Stimulated activated naive B cell treated with anti-CD40 and anti-IgM and Interleukin-4, amounts not matched to agents 10 μg/mL and 1 μg/mL and 100 μg/mL, for 72 hours (primary cell): Measurements from ENCODE around the gene PTPRN2.

Experiments
- ATAC-seq, 2 donors: fragments of 150-1000 bp; cut with Tn5 transposase; replicated peaks; 2 replicates each; pipeline ENCODE4 v1.10.0; 2021; ENCODE audit warnings: moderate library complexity in 1 of 2
- DNase-seq: peaks from one replicate; pipeline ENCODE4 v3.0.0; 2021
- H3K27ac Mint-ChIP-seq: one replicate; pipeline ENCODE4 v1.8.0; 2022; ENCODE audit warnings: mild to moderate bottlenecking, mixed read lengths
- H3K27me3 Mint-ChIP-seq, 2 donors: one replicate each; pipeline ENCODE4 v1.8.0; 2022; ENCODE audit warnings: mixed read lengths in 2 of 2
- H3K36me3 Mint-ChIP-seq, 2 donors: one replicate each; pipeline ENCODE4 v1.8.0; 2022; ENCODE audit warnings: mixed read lengths in 2 of 2, mild to moderate bottlenecking in 1 of 2
- H3K4me1 Mint-ChIP-seq, 2 donors: one replicate each; pipeline ENCODE4 v1.8.0; 2022; ENCODE audit warnings: mixed read lengths in 2 of 2, mild to moderate bottlenecking in 1 of 2
- H3K4me3 Mint-ChIP-seq, 2 donors: one replicate each; pipeline ENCODE4 v1.8.0; 2022; ENCODE audit warnings: mild to moderate bottlenecking in 2 of 2, mixed read lengths in 2 of 2, moderate library complexity in 1 of 2
- H3K9me3 Mint-ChIP-seq, 2 donors: one replicate each; pipeline ENCODE4 v1.8.0; 2022; ENCODE audit warnings: mixed read lengths in 2 of 2, mild to moderate bottlenecking in 1 of 2

The PTPRN2 gene

GRCh38 chr7:158143196-158144120, 444.2 kb downstream of the PTPRN2 start:
- Mint-ChIP-seq H3K4me3 (no peak overlapping the region), H3K36me3 (no peaks in the 10 kb centered on the region), H3K27ac (no peak overlapping the region), H3K4me1 (no peaks in the 10 kb centered on the region), H3K9me3 (peaks cover 10 to 15% of the 10 kb centered on the region in 2 donors), H3K27me3 (no peaks in the 10 kb centered on the region)
- DNase-seq (no peak), ATAC-seq (no peak)

DNA sequence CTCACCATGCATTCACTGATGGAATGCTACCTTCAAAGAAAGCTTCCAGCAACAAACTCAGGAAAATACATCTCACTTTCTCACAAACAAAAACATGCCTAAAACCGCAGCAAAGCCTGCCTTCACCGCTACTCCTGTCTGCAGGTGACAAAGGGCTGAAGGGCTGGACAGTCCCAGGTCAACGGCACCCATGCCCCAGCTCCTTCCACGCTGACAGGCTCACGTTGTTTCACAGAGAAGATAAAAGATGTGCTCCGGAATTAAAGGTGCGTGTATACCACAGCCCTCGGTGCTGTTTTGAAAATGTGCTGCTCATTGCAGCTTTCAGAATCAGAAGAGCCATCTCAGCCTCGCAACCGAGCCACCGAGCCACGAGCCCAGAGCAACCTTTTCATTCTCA, 445.0 kb downstream of the PTPRN2 start:
- H3K9me3 Mint-ChIP-seq = peaks cover 10 to 15% of the 10 kb centered on the region in 2 donors
- H3K4me3 Mint-ChIP-seq = no peak overlapping the region
- ATAC-seq = no peak
- no peaks in the 10 kb centered on the region for H3K27me3 Mint-ChIP-seq
- H3K36me3 Mint-ChIP-seq = no peaks in the 10 kb centered on the region
- no peak for DNase-seq
- H3K4me1 Mint-ChIP-seq = no peaks in the 10 kb centered on the region
- H3K27ac Mint-ChIP-seq = no peak overlapping the region

DNA sequence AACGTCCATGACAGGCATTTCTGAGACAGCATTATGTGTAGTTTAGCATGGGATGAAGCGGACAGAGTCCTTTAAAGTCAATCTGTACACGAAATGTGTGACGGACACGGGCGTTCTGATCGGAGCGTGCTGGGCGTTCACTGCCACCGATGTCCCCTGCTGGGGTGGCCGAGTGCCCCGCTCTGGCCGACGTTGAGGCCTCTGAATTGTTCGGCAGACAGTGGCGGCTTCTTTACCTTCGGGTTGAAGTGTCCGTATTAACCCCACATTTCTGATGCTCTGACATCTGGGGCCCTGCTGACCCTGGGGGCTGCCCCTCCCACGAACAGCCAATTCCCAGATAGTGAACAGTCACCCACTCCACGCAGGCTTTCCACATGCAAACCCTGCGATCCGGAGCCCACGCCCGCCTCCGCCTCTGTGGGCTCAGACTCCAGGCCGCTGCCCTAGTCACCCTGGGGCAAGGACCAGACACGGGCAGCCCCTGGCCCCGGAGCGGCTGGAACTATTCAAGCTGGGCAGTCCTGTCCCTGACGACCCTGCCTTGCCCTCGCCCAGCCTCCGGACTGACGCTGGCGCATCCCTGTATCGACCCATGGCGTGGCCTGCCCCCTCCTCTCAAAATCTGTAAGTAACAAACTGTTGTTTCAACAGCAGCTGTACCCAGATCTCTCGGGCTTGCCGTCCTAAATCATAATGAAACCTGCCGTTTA, 445.7 kb downstream of the PTPRN2 start:
- Mint-ChIP-seq H3K4me3 (no peak overlapping the region), H3K4me1 (no peaks in the 10 kb centered on the region), H3K36me3 (no peaks in the 10 kb centered on the region), H3K27ac (no peak overlapping the region), H3K9me3 (peaks cover 10 to 15% of the 10 kb centered on the region in 2 donors), H3K27me3 (no peaks in the 10 kb centered on the region)
- ATAC-seq (no peak), DNase-seq (no peak)

- Mint-ChIP-seq H3K27ac (no peak overlapping the region), H3K9me3 (peaks cover 10 to 15% of the 10 kb centered on the region in 2 donors), H3K4me3 (no peak overlapping the region), H3K27me3 (no peaks in the 10 kb centered on the region), H3K4me1 (no peaks in the 10 kb centered on the region), H3K36me3 (no peaks in the 10 kb centered on the region)
- no peak for DNase-seq
- no peak for ATAC-seq
These were observed 446.4 kb downstream of the PTPRN2 start for GRCh38 chr7:158141221-158141582.

- no peak overlapping the region for H3K27ac Mint-ChIP-seq
- no peaks in the 10 kb centered on the region for H3K27me3 Mint-ChIP-seq
- no peak overlapping the region for H3K4me3 Mint-ChIP-seq
- H3K9me3 Mint-ChIP-seq = peaks cover 9 to 15% of the 10 kb centered on the region in 2 donors
- DNase-seq (no peak), ATAC-seq (no peak)
- H3K36me3 Mint-ChIP-seq = no peaks in the 10 kb centered on the region
- no peaks in the 10 kb centered on the region for H3K4me1 Mint-ChIP-seq
These were observed 446.9 kb downstream of the PTPRN2 start for GRCh38 chr7:158140538-158141220.

GRCh38 chr7:158139499-158139898, 448.1 kb downstream of the PTPRN2 start:
- H3K4me3 Mint-ChIP-seq = no peak overlapping the region
- H3K27me3 Mint-ChIP-seq = no peaks in the 10 kb centered on the region
- no peak overlapping the region for H3K27ac Mint-ChIP-seq
- DNase-seq (no peak), ATAC-seq (no peak)
- no peaks in the 10 kb centered on the region for H3K36me3 Mint-ChIP-seq
- no peaks in the 10 kb centered on the region for H3K4me1 Mint-ChIP-seq
- H3K9me3 Mint-ChIP-seq = peaks cover 9 to 15% of the 10 kb centered on the region in 2 donors

GRCh38 chr7:158138329-158138597, 449.4 kb downstream of the PTPRN2 start:
- Mint-ChIP-seq H3K27ac (no peak overlapping the region), H3K27me3 (no peaks in the 10 kb centered on the region), H3K4me1 (no peaks in the 10 kb centered on the region), H3K4me3 (no peak overlapping the region), H3K9me3 (peaks cover 9 to 14% of the 10 kb centered on the region in 2 donors), H3K36me3 (no peaks in the 10 kb centered on the region)
- DNase-seq (no peak), ATAC-seq (no peak)

GRCh38 chr7:158137516-158138328, 449.9 kb downstream of the PTPRN2 start:
- no peak overlapping the region for H3K4me3 Mint-ChIP-seq
- no peak for DNase-seq
- ATAC-seq = no peak
- no peaks in the 10 kb centered on the region for H3K27me3 Mint-ChIP-seq
- peaks cover 7 to 8% of the 10 kb centered on the region in 2 donors for H3K9me3 Mint-ChIP-seq
- H3K36me3 Mint-ChIP-seq = no peaks in the 10 kb centered on the region
- H3K27ac Mint-ChIP-seq = no peak overlapping the region
- H3K4me1 Mint-ChIP-seq = no peaks in the 10 kb centered on the region

GRCh38 chr7:158135931-158136330, 451.7 kb downstream of the PTPRN2 start:
- no peak overlapping the region for H3K4me3 Mint-ChIP-seq
- no peaks in the 10 kb centered on the region for H3K4me1 Mint-ChIP-seq
- no peak for ATAC-seq
- no peak overlapping the region for H3K27ac Mint-ChIP-seq
- peaks cover 4 to 8% of the 10 kb centered on the region in 2 donors for H3K9me3 Mint-ChIP-seq
- H3K27me3 Mint-ChIP-seq = no peaks in the 10 kb centered on the region
- no peak for DNase-seq
- H3K36me3 Mint-ChIP-seq = no peaks in the 10 kb centered on the region

DNA sequence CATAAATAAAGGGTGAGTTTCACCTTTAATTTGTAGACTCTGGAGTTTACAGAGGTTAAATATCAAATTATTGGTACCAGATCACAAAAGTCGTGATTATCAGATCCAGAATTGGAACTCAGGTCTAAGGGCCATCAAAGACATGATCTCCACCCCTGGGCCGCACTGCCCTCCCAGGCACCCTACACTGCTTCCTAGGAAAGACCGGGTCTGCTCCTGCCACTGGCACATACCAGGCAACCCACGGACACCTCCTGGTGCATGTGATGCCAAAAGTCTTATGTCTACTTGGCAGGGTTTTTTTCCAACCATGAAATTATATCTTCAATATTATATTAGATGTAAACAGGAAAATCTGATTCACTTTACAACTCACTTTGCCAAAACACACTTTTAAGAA, 452.8 kb downstream of the PTPRN2 start:
- no peaks in the 10 kb centered on the region for H3K36me3 Mint-ChIP-seq

GRCh38 chr7:158133515-158134271, 453.9 kb downstream of the PTPRN2 start:
- H3K27ac Mint-ChIP-seq = no peak overlapping the region
- DNase-seq (no peak), ATAC-seq (no peak)
- no peaks in the 10 kb centered on the region for H3K4me1 Mint-ChIP-seq
- H3K9me3 Mint-ChIP-seq = no peaks in the 10 kb centered on the region
- no peak overlapping the region for H3K4me3 Mint-ChIP-seq
- H3K36me3 Mint-ChIP-seq = no peaks in the 10 kb centered on the region
- H3K27me3 Mint-ChIP-seq = no peaks in the 10 kb centered on the region

More for the DNA sequence above, 452.8 kb downstream of the PTPRN2 start:
- H3K9me3 Mint-ChIP-seq = peaks cover 1 to 7% of the 10 kb centered on the region in 2 donors
- ATAC-seq (no peak), DNase-seq (no peak)
- no peaks in the 10 kb centered on the region for H3K4me1 Mint-ChIP-seq
- H3K27me3 Mint-ChIP-seq = no peaks in the 10 kb centered on the region
- no peak overlapping the region for H3K27ac Mint-ChIP-seq
- H3K4me3 Mint-ChIP-seq = no peak overlapping the region

- no peaks in the 10 kb centered on the region for H3K9me3 Mint-ChIP-seq
- no peaks in the 10 kb centered on the region for H3K27me3 Mint-ChIP-seq
- H3K36me3 Mint-ChIP-seq = no peaks in the 10 kb centered on the region
- no peaks in the 10 kb centered on the region for H3K4me1 Mint-ChIP-seq
- ATAC-seq = no peak
- DNase-seq = no peak
- no peak overlapping the region for H3K4me3 Mint-ChIP-seq
- H3K27ac Mint-ChIP-seq = no peak overlapping the region
These were observed 454.6 kb downstream of the PTPRN2 start for GRCh38 chr7:158133057-158133456.

DNA sequence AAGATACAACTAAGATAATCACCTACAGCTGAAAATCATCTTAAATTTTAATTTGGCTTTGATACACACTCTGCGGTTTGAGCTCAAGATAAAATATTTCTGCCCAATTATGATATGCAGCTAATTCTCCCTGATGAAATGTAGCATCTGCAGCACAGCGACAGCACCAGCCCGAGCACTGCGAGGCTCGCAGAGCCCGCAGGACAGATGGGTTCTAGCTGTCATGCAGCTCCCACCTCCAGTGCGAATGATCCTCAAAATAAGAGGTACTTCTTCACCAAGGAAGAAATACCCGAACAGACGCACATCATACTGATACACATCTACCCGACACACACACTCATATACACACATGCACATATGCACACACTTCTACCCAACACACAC, 457.6 kb downstream of the PTPRN2 start:
- no peaks in the 10 kb centered on the region for H3K27me3 Mint-ChIP-seq
- H3K4me3 Mint-ChIP-seq = no peak overlapping the region
- no peak overlapping the region for H3K27ac Mint-ChIP-seq
- no peak for ATAC-seq
- peaks cover 0 to 5% of the 10 kb centered on the region in 2 donors for H3K9me3 Mint-ChIP-seq
- DNase-seq = no peak
- no peaks in the 10 kb centered on the region for H3K36me3 Mint-ChIP-seq
- H3K4me1 Mint-ChIP-seq = no peaks in the 10 kb centered on the region
